Measurements from ENCODE around the gene CYP24A1. TPM values are rescaled to one million over a fixed set of nuclear protein-coding genes. Genes with fewer than 3 reads are reported as not detected.

Gene CYP24A1
- total RNA-seq, 1 experiment from 2014 or later, result 0.21 TPM

- DNase-seq (ENCODE audit: low spot score), result no peak
Measured at GRCh38 chr20:54115172-54115854, 58.5 kb downstream of the CYP24A1 start.

DNA sequence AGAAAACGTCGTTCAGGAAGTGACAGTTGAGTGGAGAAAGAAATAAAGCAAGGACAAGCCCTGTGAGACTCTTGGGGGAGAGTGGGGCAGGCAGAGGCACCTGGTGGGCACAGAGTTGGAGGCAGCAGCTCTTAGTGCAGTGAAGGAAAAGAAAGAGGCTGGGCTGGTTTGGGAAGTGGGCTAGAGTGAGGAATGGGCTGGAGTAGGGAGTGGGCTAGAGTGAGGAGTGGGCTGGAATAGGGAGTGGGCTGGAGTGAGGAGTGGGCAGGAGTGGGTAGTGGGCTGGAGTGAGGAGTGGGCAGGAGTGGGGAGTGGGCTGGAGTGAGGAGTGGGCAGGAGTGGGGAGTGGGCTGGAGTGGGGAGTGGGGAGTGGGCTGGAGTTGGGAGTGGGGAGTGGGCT lies 59.7 kb downstream of the CYP24A1 start:
- DNase-seq (ENCODE audit: low spot score), result no peak

GRCh38 chr20:54113566-54113965 lies 60.2 kb downstream of the CYP24A1 start:
- DNase-seq (ENCODE audit: low spot score), result no peak

- no peak for DNase-seq (ENCODE audit: low spot score)
Measured at GRCh38 chr20:54112221-54112884, 61.4 kb downstream of the CYP24A1 start.

DNA sequence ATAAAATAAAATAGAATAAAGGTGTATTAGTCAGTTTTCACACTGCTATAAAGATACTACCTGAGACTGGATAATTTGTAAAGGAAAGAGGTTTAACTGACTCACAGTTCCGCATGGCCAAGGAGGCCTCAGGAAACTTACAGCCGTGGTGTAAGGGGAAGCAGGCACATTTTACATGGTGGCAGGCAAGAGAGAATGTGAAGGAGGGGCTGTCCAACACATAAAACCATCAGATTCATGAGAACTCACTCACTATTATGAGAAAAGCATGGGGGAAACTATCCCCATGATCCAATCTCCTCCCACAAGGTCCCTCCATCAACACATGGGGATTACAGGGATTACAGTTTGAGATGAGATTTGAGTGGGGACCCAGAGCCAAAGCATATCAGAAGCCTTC lies 62.3 kb downstream of the CYP24A1 start:
- no peak for DNase-seq (ENCODE audit: low spot score)

DNA sequence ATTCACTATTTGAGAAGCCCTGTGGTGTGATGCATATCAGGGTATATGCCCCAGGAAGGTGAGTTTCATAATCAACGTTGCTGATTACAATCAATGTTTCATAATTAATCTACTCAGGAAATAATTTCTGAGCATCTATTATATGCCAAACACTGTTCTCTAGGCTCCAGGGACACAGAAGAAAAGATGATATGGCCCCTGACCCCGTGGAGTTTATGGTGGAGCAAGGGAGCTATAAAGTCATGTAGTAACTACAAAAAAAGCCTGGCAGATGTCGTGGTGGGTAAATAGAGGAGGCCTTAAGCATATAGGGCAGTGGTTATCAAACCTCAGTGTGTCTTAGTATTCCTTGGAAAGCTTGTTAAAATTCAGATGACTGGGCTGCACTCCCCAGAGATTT lies 63.3 kb downstream of the CYP24A1 start:
- DNase-seq (ENCODE audit: low spot score), result no peak

DNA sequence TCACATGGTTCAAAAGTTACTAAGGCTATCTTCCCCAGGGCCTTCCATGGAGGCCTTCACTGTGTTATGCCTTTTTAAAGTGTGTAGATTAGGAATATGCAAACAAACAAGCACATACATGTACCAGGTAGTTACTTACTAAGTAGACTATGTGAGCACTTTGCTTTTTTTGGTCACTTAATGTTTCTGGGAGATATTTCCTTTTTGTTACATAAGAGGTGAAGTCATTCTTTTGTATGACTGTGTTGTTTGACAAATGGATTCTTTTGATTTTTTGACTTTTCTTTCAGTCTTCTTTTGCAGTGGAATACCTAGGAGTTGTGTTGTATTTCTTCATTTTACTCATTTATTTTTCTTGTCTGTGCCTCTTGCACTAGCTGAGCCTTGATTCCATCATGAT lies 63.7 kb downstream of the CYP24A1 start:
- no peak for DNase-seq (ENCODE audit: low spot score)

GRCh38 chr20:54108817-54109216 lies 65.0 kb downstream of the CYP24A1 start:
- no peak for DNase-seq (ENCODE audit: low spot score)

DNA sequence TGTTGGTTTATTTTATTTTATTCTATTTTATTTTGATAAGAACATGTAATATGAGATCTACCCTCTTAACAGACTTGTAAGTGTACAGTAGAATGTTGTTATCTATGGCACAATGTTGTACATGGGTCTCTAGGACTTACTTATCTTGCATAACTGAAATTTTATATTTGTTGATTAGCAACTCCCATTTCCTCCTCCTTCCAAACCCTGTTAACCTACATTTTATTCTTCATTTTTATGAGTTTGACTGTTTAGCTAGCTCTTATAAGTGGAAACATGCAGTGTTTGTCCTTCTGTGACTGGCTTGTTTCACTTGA lies 65.5 kb downstream of the CYP24A1 start:
- no peak for DNase-seq (ENCODE audit: low spot score)

DNA sequence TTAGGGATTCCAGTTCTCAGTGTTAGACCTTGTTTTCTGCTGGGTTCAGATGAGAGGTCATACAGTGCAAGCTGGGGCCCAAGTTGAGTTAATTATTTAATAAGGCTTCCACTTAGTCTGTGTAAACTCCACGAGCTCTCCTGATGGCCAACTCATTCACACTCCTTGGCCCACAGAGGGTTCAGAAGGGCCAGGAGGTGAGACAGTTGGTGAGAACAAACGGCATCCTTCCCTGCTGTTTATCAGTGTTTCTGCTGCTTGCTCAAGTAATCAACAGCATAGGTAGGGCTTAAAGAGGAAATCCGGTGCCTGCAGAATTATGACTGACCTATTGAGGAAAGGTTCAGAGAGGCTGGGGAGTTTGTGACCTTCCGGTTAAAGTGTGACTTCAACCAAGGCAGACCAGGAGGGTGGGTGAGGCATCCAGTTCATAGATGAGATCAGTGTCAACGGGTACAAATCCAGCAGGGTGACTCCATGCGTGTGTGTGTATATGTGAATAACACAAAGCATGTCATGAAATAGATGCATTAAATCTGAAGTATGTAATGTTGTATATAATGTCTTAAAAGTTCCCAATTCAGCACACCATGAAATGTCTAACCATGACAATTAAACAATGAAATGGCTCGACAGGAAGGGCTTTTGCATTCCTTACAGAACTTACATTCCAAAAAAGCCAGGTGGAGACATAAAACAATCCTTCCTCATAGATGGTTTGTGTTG lies 66.0 kb downstream of the CYP24A1 start:
- no peak for DNase-seq (ENCODE audit: low spot score)

DNA sequence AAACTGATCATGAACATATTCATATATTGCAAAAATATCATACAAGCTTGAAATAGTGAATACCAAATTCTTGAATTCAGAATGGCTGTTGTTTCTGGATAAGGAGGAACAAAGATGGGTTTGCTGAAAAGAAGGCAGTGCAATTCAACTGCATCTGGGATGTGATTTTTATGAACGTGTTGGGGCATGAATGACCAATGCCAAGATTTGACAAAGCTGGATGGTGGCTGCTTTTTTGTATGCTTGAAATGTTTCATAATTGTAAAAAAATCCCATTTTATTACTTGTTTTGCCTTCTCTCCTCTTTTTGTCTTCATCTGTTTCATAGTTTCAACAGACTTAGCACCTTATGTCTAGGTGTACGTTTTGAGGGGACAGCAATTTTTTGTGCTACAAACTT lies 66.6 kb downstream of the CYP24A1 start:
- DNase-seq (ENCODE audit: low spot score), result no peak

- no peak for DNase-seq (ENCODE audit: low spot score)
Measured at GRCh38 chr20:54106162-54106561, 67.6 kb downstream of the CYP24A1 start.

DNA sequence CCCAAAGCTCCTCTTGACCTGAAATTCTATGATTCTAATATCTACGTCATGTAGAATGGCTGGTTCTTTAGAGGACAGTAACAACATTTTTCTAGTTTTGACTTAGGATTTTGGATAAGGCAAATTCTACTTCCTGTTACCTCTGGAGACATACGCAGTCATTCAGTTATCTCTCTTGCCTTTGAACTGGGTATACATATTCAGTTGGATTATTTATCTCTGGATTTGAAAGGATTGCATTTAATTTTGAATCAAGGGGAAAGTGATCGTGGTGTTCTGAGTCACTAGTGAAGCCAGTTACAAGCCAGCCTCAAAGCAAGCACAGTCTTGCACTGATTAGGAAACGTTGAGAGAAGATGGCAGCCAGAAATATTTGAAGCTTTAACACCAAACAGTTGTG lies 68.1 kb downstream of the CYP24A1 start:
- DNase-seq (ENCODE audit: low spot score), result no peak

DNA sequence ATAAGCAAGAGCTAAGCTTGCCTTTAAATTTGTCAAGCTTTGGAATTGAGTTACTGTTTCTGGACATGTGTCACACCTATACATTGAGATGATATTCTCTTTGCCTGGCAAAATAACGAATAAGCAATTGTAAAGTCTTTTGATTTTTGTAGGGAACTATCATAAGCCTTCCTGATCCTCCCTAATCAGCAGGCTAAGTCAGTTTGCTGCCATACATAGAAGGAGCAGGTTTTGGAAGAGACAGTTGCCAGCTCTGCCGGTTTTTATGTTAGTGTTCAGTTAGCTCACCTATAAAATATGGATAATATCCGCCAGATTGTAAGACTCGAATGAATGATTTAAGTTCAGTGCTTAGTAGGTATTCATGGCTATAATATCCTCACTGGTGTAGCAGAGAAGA lies 69.0 kb downstream of the CYP24A1 start:
- no peak for DNase-seq (ENCODE audit: low spot score)

GRCh38 chr20:54103762-54104600 lies 69.8 kb downstream of the CYP24A1 start:
- no peak for DNase-seq (ENCODE audit: low spot score)

Other genes starting within 250 kb of the CYP24A1 start
- gene BCAS1, start 103.4 kb downstream of the CYP24A1 start, total RNA-seq (2014; rRNA removed; shearing (Covaris generic)), result 0.07 TPM in 1 of 2 replicates, not detected in the other
- 261 and 341 TPM in 2 replicates for gene PFDN4, start 34.1 kb upstream of the CYP24A1 start, total RNA-seq (2014; rRNA removed; shearing (Covaris generic))

Measured in A172 (cell line).